OCI-LY1 (cell line): ENCODE measurements around the gene KLHL6.

Source experiments
- H2AFZ ChIP-seq: fragments of 200-600 bp; sonication (generic), shearing (Covaris generic); 2 replicates; pipeline ENCODE4 v1.6.0; 2014; ENCODE audit warnings: antibody characterized with exemption, mild to moderate bottlenecking, low read length
- H3F3A ChIP-seq: fragments of 200-600 bp; sonication (generic), shearing (Covaris generic); 2 replicates; pipeline ENCODE4 v1.6.0; 2014; ENCODE audit warnings: mild to moderate bottlenecking, antibody characterized with exemption, low read length, moderate library complexity; ENCODE audit not compliant: insufficient read depth
- H3K27ac ChIP-seq: fragments of 200-600 bp; sonication (generic); 2 replicates; pipeline ENCODE4 v1.5.1; 2014; ENCODE audit warnings: low read length, mixed run types, mild to moderate bottlenecking, low read depth; ENCODE audit not compliant: poor library complexity, severe bottlenecking
- H3K27me3 ChIP-seq: fragments of 200-600 bp; sonication (generic); 2 replicates; pipeline ENCODE4 v1.6.0; 2014; ENCODE audit warnings: antibody characterized with exemption, mild to moderate bottlenecking, low read length, moderate library complexity; ENCODE audit not compliant: insufficient read depth
- H3K36me3 ChIP-seq: fragments of 200-600 bp; sonication (generic); 2 replicates; pipeline ENCODE4 v1.6.1; 2014; ENCODE audit warnings: mild to moderate bottlenecking, antibody characterized with exemption, low read length, moderate library complexity, mixed read lengths; ENCODE audit not compliant: insufficient read depth
- H3K4me1 ChIP-seq: fragments of 200-600 bp; sonication (generic); 2 replicates; pipeline ENCODE4 v1.5.1; 2014; ENCODE audit warnings: mild to moderate bottlenecking, low read length, moderate library complexity; ENCODE audit not compliant: insufficient read depth, severe bottlenecking
- H3K4me2 ChIP-seq: fragments of 200-600 bp; sonication (generic), shearing (Covaris generic); 2 replicates; pipeline ENCODE4 v1.6.1; 2014; ENCODE audit warnings: low read length
- H3K4me3 ChIP-seq: fragments of 200-600 bp; sonication (generic); 2 replicates; pipeline ENCODE4 v1.5.1; 2014; ENCODE audit warnings: low read length, low read depth, mild to moderate bottlenecking, mixed read lengths; ENCODE audit not compliant: poor library complexity, severe bottlenecking
- H3K79me2 ChIP-seq: fragments of 200-600 bp; shearing (Covaris generic); 2 replicates; pipeline ENCODE4 v1.6.1; 2016; ENCODE audit warnings: mixed run types, low read length, mixed read lengths; ENCODE audit not compliant: insufficient read depth
- H3K9ac ChIP-seq: fragments of 200-600 bp; sonication (generic), shearing (Covaris generic); 2 replicates; pipeline ENCODE4 v1.6.1; 2014; ENCODE audit warnings: mild to moderate bottlenecking, low read length, mixed read lengths
- H3K9me2 ChIP-seq: fragments of 200-600 bp; sonication (generic), shearing (Covaris generic); 2 replicates; pipeline ENCODE4 v1.6.1; 2014; ENCODE audit warnings: low read depth, mild to moderate bottlenecking, low read length, mixed read lengths
- H3K9me3 ChIP-seq: fragments of 200-600 bp; shearing (Covaris generic); 2 replicates; pipeline ENCODE4 v1.6.1; 2014; ENCODE audit warnings: low read length, mixed read lengths
- H4K20me1 ChIP-seq: fragments of 200-600 bp; sonication (generic), shearing (Covaris generic); 2 replicates; pipeline ENCODE4 v1.6.0; 2016; ENCODE audit warnings: mild to moderate bottlenecking, low read length; ENCODE audit not compliant: insufficient read depth
- EZH2 ChIP-seq: fragments of 200-600 bp; sonication (generic), shearing (Covaris generic); IDR thresholded peaks from 2 replicates; pipeline ENCODE4 v1.8.0; 2017; ENCODE audit warnings: borderline replicate concordance, mixed run types, mild to moderate bottlenecking, antibody characterized with exemption, low read length, moderate library complexity, mixed read lengths
- TF ChIP-seq, protein P1 (sequence below): fragments of 200-600 bp; sonication (generic), shearing (Covaris generic); IDR thresholded peaks from 2 replicates; pipeline ENCODE4 v1.5.1; 2017; ENCODE audit warnings: mild to moderate bottlenecking, antibody characterized with exemption, low read length, moderate library complexity, mixed read lengths

The KLHL6 gene

DNA sequence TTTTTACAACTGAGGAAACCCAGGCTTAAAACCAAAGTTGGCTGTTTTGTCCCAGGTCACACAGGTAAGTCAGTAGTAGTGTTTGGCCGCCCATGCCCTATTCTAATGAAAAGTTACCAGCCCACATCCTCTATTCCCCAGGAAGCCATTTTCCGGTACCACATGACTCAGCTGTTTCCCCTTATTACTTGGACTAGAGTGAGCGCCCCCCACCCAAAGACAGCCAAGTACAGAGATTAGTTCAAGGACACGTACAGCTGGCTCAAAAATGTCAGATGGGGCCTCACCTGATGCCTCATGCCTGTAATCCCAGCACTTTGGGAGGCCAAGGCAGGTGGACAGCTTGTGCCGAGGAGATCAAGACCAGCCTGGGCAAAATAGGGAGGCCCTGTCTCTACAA is 8.5 kb upstream of the KLHL6 start:
- Histone ChIP-seq H2AFZ (peak overlapping the region; percentile 49), H3K9me3 (no peaks in the 10 kb centered on the region), H3K4me3 (no peak overlapping the region), H3K27ac (peak overlapping the region; percentile 52), H3F3A (no peaks in the 10 kb centered on the region; the same call in 1 of the 2 replicates), H3K79me2 (no peaks in the 10 kb centered on the region), H3K27me3 (no peaks in the 10 kb centered on the region), H3K4me1 (peaks cover 41% of the 10 kb centered on the region), H3K9me2 (no peaks in the 10 kb centered on the region), H3K36me3 (no peaks in the 10 kb centered on the region), H3K4me2 (peak overlapping the region; percentile 15; the same call in 1 of the 2 replicates), H3K9ac (peak overlapping the region; percentile 9; the same call in 1 of the 2 replicates), H4K20me1 (no peaks in the 10 kb centered on the region)
- TF ChIP-seq, protein P1, sequence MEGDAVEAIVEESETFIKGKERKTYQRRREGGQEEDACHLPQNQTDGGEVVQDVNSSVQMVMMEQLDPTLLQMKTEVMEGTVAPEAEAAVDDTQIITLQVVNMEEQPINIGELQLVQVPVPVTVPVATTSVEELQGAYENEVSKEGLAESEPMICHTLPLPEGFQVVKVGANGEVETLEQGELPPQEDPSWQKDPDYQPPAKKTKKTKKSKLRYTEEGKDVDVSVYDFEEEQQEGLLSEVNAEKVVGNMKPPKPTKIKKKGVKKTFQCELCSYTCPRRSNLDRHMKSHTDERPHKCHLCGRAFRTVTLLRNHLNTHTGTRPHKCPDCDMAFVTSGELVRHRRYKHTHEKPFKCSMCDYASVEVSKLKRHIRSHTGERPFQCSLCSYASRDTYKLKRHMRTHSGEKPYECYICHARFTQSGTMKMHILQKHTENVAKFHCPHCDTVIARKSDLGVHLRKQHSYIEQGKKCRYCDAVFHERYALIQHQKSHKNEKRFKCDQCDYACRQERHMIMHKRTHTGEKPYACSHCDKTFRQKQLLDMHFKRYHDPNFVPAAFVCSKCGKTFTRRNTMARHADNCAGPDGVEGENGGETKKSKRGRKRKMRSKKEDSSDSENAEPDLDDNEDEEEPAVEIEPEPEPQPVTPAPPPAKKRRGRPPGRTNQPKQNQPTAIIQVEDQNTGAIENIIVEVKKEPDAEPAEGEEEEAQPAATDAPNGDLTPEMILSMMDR: no peak
- no peak for TF ChIP-seq EZH2

DNA sequence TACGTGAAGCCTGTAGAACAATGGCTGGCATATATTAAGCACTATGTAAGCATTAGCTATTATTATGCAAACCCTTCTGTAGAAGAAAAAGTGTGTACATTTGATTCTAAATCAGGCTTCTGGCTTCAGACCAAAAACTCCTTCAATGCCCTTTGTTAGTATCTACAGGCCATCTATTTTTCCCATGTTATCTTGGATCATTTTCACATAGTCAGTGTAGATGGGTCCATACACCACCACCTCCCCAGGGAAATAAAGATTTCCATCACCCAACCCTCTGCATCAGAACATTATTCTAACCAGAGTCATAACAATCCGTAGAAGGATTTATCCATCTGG is 8.0 kb upstream of the KLHL6 start:
- Histone ChIP-seq H3K9me3 (no peaks in the 10 kb centered on the region), H3K4me1 (peaks cover 42% of the 10 kb centered on the region), H2AFZ (no peak overlapping the region; the same call in 1 of the 2 replicates), H3K27me3 (no peaks in the 10 kb centered on the region), H3K79me2 (no peaks in the 10 kb centered on the region), H3K4me3 (no peak overlapping the region), H3K9ac (no peak overlapping the region), H3K27ac (peak overlapping the region; percentile 52), H3K4me2 (no peak overlapping the region), H4K20me1 (no peaks in the 10 kb centered on the region), H3K36me3 (no peaks in the 10 kb centered on the region), H3K9me2 (no peaks in the 10 kb centered on the region), H3F3A (no peaks in the 10 kb centered on the region; the same call in 1 of the 2 replicates)
- no peak for TF ChIP-seq EZH2
- TF ChIP-seq, protein P1: no peak

DNA sequence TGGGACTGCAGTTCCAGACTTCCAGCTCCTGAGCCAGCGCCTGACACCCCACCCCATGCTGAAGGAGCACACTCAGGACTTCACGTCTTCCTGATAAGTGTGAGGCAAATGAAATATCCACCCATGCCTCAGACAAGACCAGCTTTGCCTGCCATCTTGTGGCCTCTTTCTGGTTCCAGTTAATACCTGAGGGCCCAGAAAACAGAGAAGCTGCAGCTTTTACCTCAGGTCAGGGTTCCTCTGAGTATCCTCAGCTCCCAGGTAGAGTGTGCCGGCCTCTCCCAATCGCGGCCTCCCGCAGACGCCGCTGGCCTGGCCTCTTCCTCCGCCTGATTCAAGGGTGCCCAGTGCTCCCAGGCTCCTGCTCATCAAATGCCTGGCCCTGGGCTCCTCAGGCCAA is 5.1 kb upstream of the KLHL6 start:
- H2AFZ ChIP-seq: no peak overlapping the region
- H3K4me2 ChIP-seq: peak overlapping the region; percentile 12; the same call in 1 of the 2 replicates
- H3K27me3 ChIP-seq: no peaks in the 10 kb centered on the region
- no peaks in the 10 kb centered on the region for H4K20me1 ChIP-seq
- peak overlapping the region; percentile 56 for H3K27ac ChIP-seq
- H3K4me1 ChIP-seq: peaks cover 58% of the 10 kb centered on the region
- H3K9me2 ChIP-seq: no peaks in the 10 kb centered on the region
- H3K79me2 ChIP-seq: no peaks in the 10 kb centered on the region
- no peaks in the 10 kb centered on the region for H3K36me3 ChIP-seq
- H3K4me3 ChIP-seq: no peak overlapping the region
- TF ChIP-seq EZH2: no peak
- TF ChIP-seq, protein P1: peak; percentile 88
- no peaks in the 10 kb centered on the region; the same call in 1 of the 2 replicates for H3F3A ChIP-seq
- H3K9ac ChIP-seq: no peak overlapping the region; the same call in 1 of the 2 replicates
- H3K9me3 ChIP-seq: no peaks in the 10 kb centered on the region
